GM18505 (cell line): Measurements from ENCODE around the gene CYLD.

Experiments
- ATAC-seq: cut with Tn5 transposase; IDR thresholded peaks from one replicate; pipeline ENCODE4 v1.9.1; 2021; ENCODE audit not compliant: unreplicated experiment
- POLR2A ChIP-seq: IDR thresholded peaks from 4 replicates; pipeline ENCODE4 v1.6.1; 2011; ENCODE audit warnings: borderline replicate concordance; ENCODE audit not compliant: insufficient read depth, insufficient read length; ENCODE audit errors: extremely low read depth

The CYLD gene

GRCh38 chr16:50765260-50765659, 23.4 kb downstream of the CYLD start:
- ATAC-seq = no peak
- no peak for TF ChIP-seq POLR2A

- ATAC-seq = no peak
- TF ChIP-seq POLR2A = no peak
Measured at GRCh38 chr16:50765861-50766260, 24.0 kb downstream of the CYLD start.

- ATAC-seq = no peak
- no peak for TF ChIP-seq POLR2A
Measured at GRCh38 chr16:50767197-50767596, 25.3 kb downstream of the CYLD start.

GRCh38 chr16:50771366-50771765, 29.5 kb downstream of the CYLD start:
- no peak for TF ChIP-seq POLR2A
- ATAC-seq = no peak

- ATAC-seq = no peak
- no peak for TF ChIP-seq POLR2A
Measured at GRCh38 chr16:50774405-50774804, 32.5 kb downstream of the CYLD start.

GRCh38 chr16:50774960-50775359, 33.1 kb downstream of the CYLD start:
- no peak for ATAC-seq
- no peak for TF ChIP-seq POLR2A

- ATAC-seq = no peak
- TF ChIP-seq POLR2A = no peak
Measured at GRCh38 chr16:50776037-50776436, 34.2 kb downstream of the CYLD start.

- TF ChIP-seq POLR2A = no peak
- no peak for ATAC-seq
Measured at GRCh38 chr16:50778284-50779163, 36.6 kb downstream of the CYLD start.

- no peak for ATAC-seq
- no peak for TF ChIP-seq POLR2A
Measured at GRCh38 chr16:50781043-50781442, 39.2 kb downstream of the CYLD start.

- no peak for TF ChIP-seq POLR2A
- no peak for ATAC-seq
Measured at GRCh38 chr16:50781518-50781917, 39.6 kb downstream of the CYLD start.

GRCh38 chr16:50789757-50790156, 47.9 kb downstream of the CYLD start:
- TF ChIP-seq POLR2A = no peak
- no peak for ATAC-seq

- TF ChIP-seq POLR2A = no peak
- ATAC-seq = no peak
Measured at GRCh38 chr16:50791522-50791921, 49.6 kb downstream of the CYLD start.

GRCh38 chr16:50796829-50797228, 54.9 kb downstream of the CYLD start:
- ATAC-seq = no peak
- TF ChIP-seq POLR2A = no peak

- no peak for TF ChIP-seq POLR2A
- no peak for ATAC-seq
Measured at GRCh38 chr16:50797456-50797855, 55.6 kb downstream of the CYLD start.
